GM12892 (cell line): ENCODE results near the gene LARP6. TPM values are rescaled to one million over a fixed set of nuclear protein-coding genes. Genes with fewer than 3 reads are reported as not detected.
A peak's percentile ranks its signal among the peaks of the same experiment; 100 is the strongest.

Experiments
- DNase-seq: peaks from one replicate; pipeline ENCODE4 v3.0.0; 2011; ENCODE audit not compliant: insufficient read length
- FAIRE-seq: peaks from 2 replicates; lab custom pipeline; 2011; peaks lifted over from hg19 to GRCh38; lab: Jason Lieb, UNC
- POLR2A ChIP-seq: IDR thresholded peaks from 2 replicates; pipeline ENCODE4 v1.6.1; 2011; ENCODE audit warnings: low read depth, low read length, control low read depth
- POLR2AphosphoS5 ChIP-seq: IDR thresholded peaks from 2 replicates; pipeline ENCODE4 v1.6.1; 2011; ENCODE audit warnings: low read depth, low read length, control low read depth
- TAF1 ChIP-seq: IDR thresholded peaks from 2 replicates; pipeline ENCODE4 v1.6.1; 2011; ENCODE audit warnings: low read depth, mild to moderate bottlenecking, control low read depth, low read length, borderline replicate concordance
- polyA plus RNA-seq: library from polyadenylated mRNA; unstranded; fragments of >200 nt; gene quantifications from one replicate; pipeline ENCODE4 v1.2.1, GENCODE V29; 2012; ENCODE audit warnings: missing spikeins, inconsistent platforms; ENCODE audit not compliant: missing spikeins

LARP6 gene
- polyA plus RNA-seq: 10.5 TPM

GRCh38 chr15:70853973-70854665 is at the start of gene LARP6:
Gene LARP6, minus strand, starts transcription at chr15:70854157. Its CDS starts 69 bp downstream, at chr15:70854088.
- DNase-seq (peak; percentile 25), FAIRE-seq (no peak)
- TF ChIP-seq POLR2A: no peak
- no peak for TF ChIP-seq POLR2AphosphoS5
- no peak for TF ChIP-seq TAF1

- FAIRE-seq: no peak
- TF ChIP-seq POLR2A (no peak), POLR2AphosphoS5 (no peak), TAF1 (no peak)
- no peak for DNase-seq
Observed at GRCh38 chr15:70902107-70902506, 48.1 kb upstream of the LARP6 start.

GRCh38 chr15:70892912-70893560 is 39.1 kb upstream of the LARP6 start:
- TF ChIP-seq POLR2A (no peak), POLR2AphosphoS5 (no peak), TAF1 (no peak)
- FAIRE-seq (no peak), DNase-seq (no peak)

GRCh38 chr15:70892002-70892911 is 38.3 kb upstream of the LARP6 start, which contains the start of the genes LRRC49 and THAP10:
Gene LRRC49, plus strand, starts transcription at chr15:70892826. Its CDS starts 69 bp downstream, at chr15:70892895.
Gene THAP10, minus strand, starts transcription at chr15:70892433. Its CDS starts 161 bp downstream, at chr15:70892272.
- FAIRE-seq: peak; percentile 95
- TF ChIP-seq TAF1 (peak; percentile 20; the same call in 1 of the 2 replicates), POLR2AphosphoS5 (no peak), POLR2A (peak; percentile 39; the same call in 1 of the 2 replicates)
- DNase-seq: peak; percentile 37

- TF ChIP-seq POLR2AphosphoS5: no peak
- no peak for TF ChIP-seq TAF1
- no peak for TF ChIP-seq POLR2A
- no peak for DNase-seq
- FAIRE-seq: no peak
Observed at GRCh38 chr15:70882361-70882760, 28.4 kb upstream of the LARP6 start.

GRCh38 chr15:70880781-70881180 is 26.8 kb upstream of the LARP6 start:
- no peak for TF ChIP-seq TAF1
- TF ChIP-seq POLR2AphosphoS5: no peak
- no peak for TF ChIP-seq POLR2A
- FAIRE-seq: no peak
- no peak for DNase-seq

GRCh38 chr15:70879401-70879800 is 25.4 kb upstream of the LARP6 start:
- DNase-seq (no peak), FAIRE-seq (no peak)
- TF ChIP-seq POLR2AphosphoS5: no peak

- DNase-seq (no peak), FAIRE-seq (no peak)
- TF ChIP-seq TAF1 (no peak), POLR2A (no peak), POLR2AphosphoS5 (no peak)
Observed at GRCh38 chr15:70876683-70877082, 22.7 kb upstream of the LARP6 start.

- DNase-seq: no peak
- peak; percentile 80 for FAIRE-seq
- TF ChIP-seq TAF1 (no peak), POLR2A (no peak), POLR2AphosphoS5 (no peak)
Observed at GRCh38 chr15:70876011-70876410, 22.1 kb upstream of the LARP6 start.

- TF ChIP-seq TAF1 (no peak), POLR2AphosphoS5 (no peak), POLR2A (no peak)
- FAIRE-seq (no peak), DNase-seq (no peak)
Observed at GRCh38 chr15:70875001-70875782, 21.2 kb upstream of the LARP6 start.
